Measurements from ENCODE around the gene SKIDA1.

Gene SKIDA1

GRCh38 chr10:21528236-21529031, 3.0 kb upstream of the SKIDA1 start:
- peak; percentile 21 for DNase-seq

- DNase-seq = peak; percentile 33
These were observed 2.2 kb upstream of the SKIDA1 start for GRCh38 chr10:21527598-21528235.

GRCh38 chr10:21526860-21527597, 1.5 kb upstream of the SKIDA1 start:
- DNase-seq = peak; percentile 70

GRCh38 chr10:21526188-21526859, 842 bp upstream of the SKIDA1 start:
- DNase-seq = peak; percentile 70

- peak; percentile 50 for DNase-seq
These were observed 736 bp downstream of the SKIDA1 start for GRCh38 chr10:21524526-21525366.

- no peak for DNase-seq
These were observed 1.4 kb downstream of the SKIDA1 start for GRCh38 chr10:21524131-21524525.

- no peak for DNase-seq
These were observed 1.9 kb downstream of the SKIDA1 start for GRCh38 chr10:21523557-21524008.

- DNase-seq = no peak
These were observed 2.7 kb downstream of the SKIDA1 start for GRCh38 chr10:21522631-21523406.

GRCh38 chr10:21521751-21522533, 3.5 kb downstream of the SKIDA1 start:
- no peak for DNase-seq

GRCh38 chr10:21520949-21521348, 4.5 kb downstream of the SKIDA1 start:
- no peak for DNase-seq

- no peak for DNase-seq
These were observed 5.0 kb downstream of the SKIDA1 start for GRCh38 chr10:21520509-21520908.

- peak; percentile 62 for DNase-seq
These were observed 5.5 kb downstream of the SKIDA1 start for GRCh38 chr10:21519941-21520436.

- peak; percentile 18 for DNase-seq
These were observed 6.0 kb downstream of the SKIDA1 start for GRCh38 chr10:21519397-21519933.

- no peak for DNase-seq
These were observed 6.7 kb downstream of the SKIDA1 start for GRCh38 chr10:21518641-21519396.

GRCh38 chr10:21518149-21518640, 7.3 kb downstream of the SKIDA1 start:
- DNase-seq = peak; percentile 31

- DNase-seq = peak; percentile 62
These were observed 8.1 kb downstream of the SKIDA1 start for GRCh38 chr10:21517134-21518031.

GRCh38 chr10:21516242-21517131, 9.0 kb downstream of the SKIDA1 start:
- DNase-seq = peak; percentile 73

Data from HCEC 1CT (cell line).